OCI-M2 (cell line): Measurements from ENCODE around the gene SVBP.
"Not testable (repeated sequence)": the region's sequence is repeated elsewhere in the genome, so short reads cannot be mapped to it uniquely, and the experiment has no call there.

Experiments
- DNase-seq: peaks from one replicate; lab custom pipeline; 2025; ENCODE audit not compliant: unreplicated experiment; lab: John Stamatoyannopoulos, UW

The SVBP gene, protein sequence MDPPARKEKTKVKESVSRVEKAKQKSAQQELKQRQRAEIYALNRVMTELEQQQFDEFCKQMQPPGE

DNA sequence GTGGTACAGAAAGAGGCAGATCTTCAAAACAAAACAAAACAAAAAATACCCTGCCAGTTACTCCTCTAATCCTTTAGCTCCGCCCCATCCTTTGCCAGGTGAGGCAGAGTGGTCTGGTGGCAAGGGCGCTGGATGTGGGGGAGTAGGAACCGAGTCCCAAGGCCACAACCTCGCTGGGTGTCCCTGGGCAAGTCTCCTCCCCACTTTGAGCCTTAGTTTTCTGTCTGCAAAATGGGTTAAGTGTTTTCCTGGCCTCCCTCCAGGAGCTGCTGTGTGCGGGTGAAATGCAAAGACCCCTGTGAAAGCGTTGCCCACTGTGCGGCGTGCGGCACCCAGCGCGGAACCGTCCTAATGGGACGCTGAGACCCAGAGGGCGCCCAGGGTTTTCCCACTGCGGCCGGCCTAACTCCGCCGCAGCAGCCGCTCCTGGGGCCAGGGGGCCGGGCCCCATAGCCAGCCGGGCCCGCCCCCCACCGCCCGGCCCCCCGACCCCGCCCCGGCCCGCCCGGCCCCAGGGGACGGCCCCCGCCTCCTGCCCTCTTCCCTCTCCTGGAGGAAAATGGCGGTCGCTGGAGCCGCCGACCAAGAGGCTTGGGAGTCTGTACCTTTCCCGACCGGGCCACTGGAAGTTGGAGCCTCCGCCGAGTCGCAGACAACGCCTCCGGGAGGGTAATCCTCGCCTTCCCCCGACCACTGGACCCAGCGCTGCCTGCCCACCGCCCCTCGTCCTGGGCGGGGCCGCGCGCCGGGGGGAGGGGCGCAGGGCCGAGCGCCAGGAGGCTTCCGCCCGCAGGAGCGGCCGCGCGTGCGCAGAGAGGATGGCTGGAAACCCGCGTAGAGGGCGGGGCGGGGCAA, at the start of gene SVBP, which contains the start of gene ERMAP:
TSS of gene SVBP (minus strand) at position 813 of the 855 bp plus-strand sequence. CDS start 853 bp downstream, outside the sequence.
TSS of gene ERMAP (plus strand) at position 538 of the 855 bp plus-strand sequence. CDS start 13,327 bp downstream, outside the sequence.
- DNase-seq = peak; percentile 41

DNA sequence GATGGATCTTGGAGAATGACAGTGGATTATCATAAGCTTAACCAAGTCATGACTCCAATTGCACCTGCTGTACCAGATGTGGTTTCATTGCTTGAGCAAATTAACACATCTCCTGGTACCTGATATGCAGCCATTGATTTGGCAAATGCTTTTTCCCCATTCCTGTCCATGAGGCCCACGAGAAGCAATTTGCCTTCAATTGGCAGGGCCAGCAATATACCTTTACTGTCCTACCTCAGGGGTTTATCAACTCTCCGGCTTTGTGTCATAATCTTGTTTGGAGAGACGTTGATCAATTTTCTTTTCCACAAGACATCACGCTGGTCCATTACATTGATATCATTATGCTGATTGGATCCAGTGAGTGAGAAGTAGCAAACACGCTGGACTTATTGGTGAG, 49.4 kb upstream of the SVBP start:
- DNase-seq = no peak

DNA sequence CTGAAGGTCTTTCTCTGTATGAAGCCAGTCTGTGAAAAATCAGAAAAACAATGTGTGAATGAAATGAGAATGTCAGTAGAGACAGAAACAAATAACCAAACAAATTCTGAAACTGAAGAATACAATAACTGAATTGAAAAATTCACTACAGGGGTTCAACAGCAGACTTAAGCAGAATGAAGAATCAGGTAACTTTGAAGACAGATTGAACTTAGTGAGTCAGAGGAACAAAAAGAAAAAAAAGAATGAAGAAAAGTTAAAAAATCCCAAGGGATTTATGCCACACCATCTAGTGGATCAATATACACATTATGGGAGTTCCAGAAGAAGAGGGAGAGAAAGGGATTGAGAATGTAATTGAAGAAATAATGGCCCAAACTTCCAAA, 43.8 kb upstream of the SVBP start:
- no peak for DNase-seq

DNA sequence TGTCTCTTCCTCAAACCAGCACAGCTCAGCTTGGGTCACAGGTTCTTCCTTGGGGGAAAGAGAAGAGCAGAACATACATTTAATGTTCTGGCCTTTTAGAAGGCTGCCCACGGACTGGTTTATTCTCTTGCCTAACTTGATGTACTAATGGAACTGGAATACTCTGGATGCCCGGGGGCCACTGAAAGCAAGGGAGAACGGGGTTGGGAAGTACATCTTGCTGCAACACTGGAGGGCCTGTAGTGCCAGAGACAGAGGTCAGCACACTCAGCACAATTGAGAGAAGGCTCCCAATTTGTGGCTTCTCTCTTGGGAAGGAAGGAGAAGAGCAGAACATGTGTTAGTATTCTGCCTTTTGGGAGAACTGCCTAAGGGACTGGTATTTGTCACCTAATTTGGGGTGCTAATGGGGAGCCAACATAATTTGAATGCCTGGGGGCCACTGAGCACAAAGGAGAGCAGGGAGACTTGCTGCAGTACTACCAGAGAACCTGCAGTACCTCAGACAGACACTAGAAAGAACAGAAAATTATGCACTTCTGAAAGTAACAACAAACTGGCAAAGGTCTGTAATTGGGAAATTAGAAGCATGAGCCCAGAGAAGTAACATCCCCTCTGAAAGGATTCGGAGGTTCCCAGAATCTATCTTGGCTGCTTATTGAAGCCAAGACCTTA, 43.3 kb upstream of the SVBP start:
- no peak for DNase-seq

DNA sequence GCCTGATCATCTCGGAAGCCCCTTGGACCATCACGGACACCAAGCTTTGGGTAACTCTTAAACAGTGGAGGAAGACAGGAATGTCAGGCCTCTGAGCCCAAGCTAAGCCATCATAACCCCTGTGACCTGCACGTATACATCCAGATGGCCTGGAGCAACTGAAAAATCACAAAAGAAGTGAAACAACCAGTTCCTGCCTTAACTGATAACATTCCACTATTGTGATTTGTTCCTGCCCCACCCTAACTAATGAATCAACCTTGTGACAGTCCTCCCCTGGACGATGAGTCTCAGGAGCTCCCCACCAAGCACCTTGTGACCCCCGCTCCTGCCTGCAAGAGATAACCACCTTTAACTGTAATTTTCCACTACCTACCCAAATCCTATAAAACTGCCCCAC, 42.2 kb upstream of the SVBP start:
- not testable (repeated sequence) for DNase-seq

DNA sequence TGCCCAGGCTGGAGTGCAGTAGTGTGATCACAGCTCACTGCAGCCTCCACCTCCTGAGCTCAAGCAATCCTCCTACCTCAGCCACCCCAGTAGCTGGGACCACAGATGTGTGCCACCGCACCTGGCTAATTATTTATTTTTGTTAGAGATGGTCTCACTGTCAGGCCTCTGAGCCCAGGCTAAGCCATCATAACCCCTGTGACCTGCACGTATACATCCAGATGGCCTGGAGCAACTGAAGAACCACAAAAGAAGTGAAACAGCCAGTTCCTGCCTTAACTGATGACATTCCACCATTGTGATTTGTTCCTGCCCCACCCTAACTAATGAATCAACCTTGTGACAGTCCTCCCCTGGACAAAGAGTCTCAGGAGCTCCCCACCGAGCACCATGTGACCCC, 39.4 kb upstream of the SVBP start:
- not testable (repeated sequence) for DNase-seq

DNA sequence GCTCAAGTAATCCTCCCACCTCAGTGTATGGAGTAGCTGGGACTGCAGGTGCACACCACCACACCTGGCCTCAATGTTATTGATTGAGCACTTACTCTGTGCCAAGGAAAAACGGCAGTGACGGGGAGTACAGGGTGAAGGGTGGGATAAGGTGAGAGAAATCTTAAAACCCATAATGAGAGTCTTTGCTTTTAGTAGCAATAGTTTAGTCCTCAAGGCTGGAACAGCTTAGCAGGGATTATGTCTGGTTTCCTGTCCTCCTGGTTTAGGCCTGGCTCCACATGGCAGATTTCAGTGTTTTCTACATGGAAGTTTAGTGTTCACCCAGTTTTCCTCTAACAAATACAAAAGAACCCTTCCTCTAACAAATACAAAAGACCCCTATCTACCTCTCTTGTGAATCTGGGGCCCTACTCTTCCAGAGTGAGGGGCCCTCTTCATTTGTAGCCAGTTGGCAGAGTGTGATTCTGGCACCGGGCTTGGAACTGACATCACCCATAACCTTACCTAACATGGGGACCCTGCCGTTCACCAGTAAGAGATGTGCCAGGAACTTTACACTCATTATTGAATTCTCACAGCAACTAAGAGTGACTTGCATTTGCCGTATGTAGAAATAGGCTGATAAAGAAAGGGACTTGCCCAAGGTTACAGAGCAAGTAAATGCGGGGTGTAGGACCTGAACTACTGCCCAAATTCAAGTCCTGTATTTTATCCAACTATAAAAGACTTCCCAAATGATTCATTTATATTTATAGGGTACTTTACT, 36.1 kb upstream of the SVBP start:
- no peak for DNase-seq

DNA sequence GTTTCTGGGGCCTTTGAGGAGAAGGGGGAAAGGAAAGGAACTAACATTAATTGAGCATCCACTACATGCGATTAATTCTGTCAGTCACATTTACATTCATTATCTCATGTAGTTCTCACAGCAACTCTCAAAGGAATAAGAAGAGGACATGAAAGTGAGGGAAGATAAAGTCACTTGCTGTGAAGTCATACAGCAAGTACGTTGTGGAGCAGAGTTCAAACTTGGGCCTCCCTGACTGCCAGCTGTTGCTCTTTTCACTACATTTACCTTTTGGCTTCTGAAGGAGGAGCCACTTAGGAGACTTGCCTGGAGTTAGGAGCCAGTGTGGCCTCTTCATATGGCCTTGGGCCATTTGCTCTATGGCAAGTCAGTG, 35.4 kb upstream of the SVBP start:
- no peak for DNase-seq

DNA sequence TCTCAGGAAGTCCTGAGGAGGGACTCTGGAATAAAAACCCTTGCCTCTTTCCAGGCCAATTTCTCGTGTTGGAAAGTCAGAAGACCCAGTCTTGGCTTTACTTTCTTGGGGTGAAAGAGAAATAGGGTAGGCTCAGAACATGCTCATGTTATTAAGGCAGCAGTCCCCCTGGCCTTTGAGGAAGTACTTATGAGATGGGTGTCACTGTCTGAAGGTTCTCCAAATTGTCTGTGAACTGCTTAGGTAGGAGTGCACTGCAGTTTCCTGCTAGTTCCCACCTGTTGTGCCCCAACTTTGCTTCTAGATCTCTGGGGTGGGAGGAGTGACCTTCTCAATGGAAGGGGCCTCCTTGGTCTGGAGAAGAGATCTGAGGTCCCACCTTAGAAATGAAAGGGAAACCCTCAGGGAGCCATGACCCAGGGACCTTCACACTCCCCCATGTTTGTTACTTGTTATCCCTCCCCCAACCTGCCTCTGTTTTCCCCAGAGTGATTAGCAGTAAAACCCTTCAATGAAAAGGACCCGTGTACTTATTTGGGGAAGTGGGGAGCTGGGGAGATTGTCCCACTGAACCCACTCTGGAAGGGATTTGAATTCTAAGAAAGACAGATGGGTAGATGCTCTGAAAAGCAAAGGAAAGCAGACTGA, 34.9 kb upstream of the SVBP start:
- DNase-seq = no peak

DNA sequence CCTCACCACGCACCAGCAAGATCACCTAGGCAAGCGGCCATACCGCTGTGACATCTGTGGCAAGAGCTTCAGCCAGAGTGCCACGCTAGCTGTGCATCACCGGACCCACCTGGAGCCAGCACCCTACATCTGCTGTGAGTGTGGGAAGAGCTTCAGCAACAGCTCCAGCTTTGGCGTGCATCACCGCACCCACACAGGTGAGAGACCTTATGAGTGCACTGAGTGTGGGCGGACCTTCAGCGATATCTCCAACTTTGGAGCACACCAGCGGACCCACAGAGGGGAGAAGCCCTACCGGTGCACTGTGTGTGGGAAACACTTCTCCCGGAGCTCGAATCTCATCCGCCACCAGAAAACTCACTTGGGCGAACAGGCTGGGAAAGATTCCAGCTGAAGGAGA, 34.2 kb upstream of the SVBP start:
- no peak for DNase-seq

DNA sequence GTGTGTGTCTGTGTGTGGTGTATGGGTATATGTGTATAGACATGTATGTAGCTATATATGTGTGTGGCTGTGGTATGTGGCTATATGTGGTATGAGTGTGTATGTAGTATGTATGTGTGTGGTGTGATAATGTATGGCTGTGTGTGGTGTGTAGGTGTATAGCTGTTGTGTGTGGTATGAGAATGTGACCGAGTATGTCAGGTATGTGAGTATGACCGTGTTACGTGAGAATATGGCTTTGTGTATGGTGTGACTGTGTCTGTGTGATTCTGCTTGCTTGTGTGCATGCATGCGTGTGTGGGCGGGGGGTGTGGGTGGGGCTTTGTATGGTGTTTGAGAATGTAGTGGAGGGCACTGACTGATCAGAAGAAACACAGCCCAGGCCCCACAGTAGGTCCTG, 32.7 kb upstream of the SVBP start:
- DNase-seq = no peak

DNA sequence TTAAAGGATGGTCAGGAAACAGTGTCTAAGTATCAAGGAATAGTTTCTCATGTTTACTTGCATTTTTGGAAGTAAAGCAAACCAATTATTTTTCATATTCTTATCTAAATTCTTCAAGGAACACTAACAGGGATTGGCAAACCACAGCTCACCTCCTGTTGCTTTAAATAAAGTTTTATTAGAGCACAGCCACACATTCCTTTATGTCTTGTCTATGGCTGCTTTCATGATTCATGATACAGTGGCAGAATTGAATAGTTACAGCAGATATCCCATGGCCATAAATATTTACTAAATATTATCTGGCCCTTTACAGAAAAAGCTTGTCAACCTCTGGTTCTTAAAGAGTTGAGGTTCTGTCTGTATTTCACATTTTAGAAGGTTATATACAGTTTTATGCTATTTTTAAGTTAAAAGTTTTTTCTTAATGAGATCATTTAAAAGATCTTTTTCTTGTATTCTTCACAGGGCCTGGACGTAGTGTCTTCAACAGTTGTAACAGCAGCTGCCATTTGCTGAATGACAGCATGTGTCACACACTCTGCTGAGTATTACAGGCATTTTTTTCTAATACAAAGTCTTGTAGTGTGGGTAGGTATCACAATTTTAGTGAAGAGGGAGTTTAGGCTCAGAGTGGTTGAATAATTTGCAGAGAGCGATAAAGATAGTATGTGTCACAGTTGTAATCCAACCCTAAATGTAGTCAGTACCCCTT, 31.8 kb upstream of the SVBP start:
- no peak for DNase-seq

DNA sequence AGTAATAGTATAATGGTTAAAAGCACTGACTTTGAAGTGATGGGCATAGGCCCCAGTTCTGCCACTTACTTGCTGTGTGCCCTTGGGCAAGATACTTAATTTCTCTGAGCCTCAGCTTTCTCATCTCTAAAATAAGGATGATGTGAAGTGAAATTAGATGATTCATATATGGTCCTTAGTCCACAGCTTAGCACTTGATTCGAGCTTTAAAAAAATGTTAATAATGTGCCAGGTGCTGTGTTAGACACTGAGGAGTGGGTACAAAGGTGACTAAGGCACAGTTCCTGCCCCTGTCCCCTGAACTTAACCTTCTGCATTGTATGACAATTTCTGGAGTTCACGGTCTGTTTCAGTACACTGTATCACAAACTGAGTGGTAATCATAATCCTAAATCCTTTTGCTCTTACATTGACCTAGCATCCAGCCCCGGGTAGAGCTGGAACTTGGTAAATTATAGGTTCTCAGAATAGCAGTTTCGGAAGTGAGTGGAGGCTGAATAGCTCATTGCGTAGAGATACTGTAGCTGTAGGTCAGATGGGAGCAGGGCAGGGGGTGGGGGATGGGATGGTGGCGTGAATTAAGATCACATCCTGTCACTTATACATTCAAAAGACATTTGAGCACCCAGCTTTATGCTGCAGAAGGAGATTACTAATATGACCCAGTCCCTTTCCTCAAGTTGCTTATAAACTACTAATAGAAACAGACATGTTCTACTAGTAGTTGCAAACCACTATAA, 30.7 kb upstream of the SVBP start:
- no peak for DNase-seq

DNA sequence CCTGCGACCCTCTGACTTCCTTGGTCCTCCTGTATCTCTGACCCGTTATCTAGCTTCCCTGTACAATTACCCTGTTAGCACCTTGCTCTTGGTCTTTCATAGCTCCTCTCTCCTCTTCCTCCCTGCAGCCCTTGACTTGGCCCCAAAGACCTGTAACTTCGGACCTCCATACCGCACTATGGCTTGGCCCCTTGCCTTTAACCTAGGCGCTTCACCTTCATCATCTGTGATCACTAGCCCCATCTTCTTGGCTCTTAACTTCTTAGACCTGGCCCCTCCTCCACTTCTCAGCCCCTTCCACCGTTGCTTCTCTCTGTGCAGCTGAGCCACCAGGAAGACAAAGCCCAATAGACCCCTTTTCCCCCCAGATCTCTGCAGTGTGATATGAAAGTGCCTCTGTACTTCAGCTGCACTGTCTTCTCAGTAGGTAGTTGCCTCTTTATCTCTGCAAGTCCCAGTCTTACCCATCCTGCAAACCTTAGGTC, 30.0 kb upstream of the SVBP start:
- no peak for DNase-seq

DNA sequence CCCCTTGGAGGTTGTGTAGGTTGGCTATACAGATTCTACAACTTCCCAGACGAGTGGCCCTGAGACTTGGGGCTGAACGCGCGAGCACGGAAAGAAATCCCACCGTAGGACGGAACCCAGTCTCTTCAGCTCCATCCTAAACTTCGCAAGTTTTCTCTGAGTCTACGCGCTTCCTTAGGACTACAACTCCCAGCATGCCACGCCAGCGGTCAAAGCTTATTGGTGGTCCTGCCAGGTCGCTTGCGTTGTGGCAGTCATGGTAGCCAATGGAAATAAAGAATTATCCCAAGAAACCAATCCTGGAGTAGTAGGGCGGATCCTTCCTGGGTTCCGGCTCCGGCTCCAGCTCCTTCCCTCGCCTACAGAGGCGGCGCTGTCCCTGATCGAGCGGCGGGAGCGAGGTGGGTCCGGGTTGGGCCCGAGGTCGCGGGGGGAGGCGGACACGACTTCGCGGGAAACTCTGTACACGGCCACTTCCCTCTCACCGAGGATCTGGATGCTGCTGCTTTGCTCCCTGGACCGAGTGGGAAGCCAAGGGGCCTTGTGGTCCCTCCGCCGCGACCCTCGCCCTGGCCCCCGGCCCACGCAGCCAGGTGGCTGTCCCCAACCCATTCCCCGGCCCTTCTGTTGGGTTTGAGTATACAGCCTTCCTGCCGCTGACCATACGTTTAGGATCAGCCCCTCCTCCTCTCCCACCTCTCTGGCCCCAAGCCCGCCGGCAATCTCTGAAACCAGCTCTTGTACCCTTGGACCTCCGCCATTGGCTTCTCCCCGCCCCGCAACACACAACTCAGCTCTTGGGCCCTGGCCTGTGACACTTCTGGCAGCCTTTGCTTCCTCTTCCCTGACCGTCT, 29.3 kb upstream of the SVBP start, which contains the start of gene ZNF691:
TSS of gene ZNF691 (plus strand) at position 357 of the 854 bp plus-strand sequence. CDS start 3,046 bp downstream, outside the sequence.
- peak; percentile 91 for DNase-seq

DNA sequence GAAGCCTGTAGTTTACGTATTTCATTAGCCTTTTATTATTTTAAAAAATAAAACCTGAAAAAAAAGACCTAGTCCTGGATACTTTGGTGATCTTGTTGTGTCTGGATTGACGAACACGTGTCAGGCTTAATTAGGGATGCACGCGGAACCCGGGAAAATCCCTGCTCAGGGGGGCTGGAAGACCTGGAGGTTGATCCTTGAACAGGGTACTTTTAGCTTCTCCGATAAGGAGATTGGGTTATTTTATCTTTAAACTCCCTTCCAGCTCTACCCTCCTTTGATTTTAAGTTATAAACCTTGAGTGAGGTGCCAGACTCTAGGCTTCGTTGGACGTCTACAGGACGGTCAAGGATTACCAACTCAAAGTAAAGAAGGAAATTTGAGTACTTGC, 28.7 kb upstream of the SVBP start:
- no peak for DNase-seq

DNA sequence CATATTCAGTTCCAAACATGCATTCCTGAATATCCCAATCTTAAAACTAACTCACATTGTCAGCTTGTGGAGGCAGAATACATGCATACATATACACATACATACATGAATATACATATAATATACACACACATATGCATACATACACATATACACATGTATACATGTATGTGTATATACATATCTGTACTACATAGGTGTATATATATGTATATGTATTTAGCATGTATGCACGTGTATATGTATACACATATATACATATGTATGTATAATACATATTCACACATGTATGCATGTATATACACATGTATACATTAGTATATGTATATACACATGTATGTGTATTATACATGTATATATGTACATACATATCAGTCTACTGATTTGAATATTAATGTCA, 28.0 kb upstream of the SVBP start:
- no peak for DNase-seq

DNA sequence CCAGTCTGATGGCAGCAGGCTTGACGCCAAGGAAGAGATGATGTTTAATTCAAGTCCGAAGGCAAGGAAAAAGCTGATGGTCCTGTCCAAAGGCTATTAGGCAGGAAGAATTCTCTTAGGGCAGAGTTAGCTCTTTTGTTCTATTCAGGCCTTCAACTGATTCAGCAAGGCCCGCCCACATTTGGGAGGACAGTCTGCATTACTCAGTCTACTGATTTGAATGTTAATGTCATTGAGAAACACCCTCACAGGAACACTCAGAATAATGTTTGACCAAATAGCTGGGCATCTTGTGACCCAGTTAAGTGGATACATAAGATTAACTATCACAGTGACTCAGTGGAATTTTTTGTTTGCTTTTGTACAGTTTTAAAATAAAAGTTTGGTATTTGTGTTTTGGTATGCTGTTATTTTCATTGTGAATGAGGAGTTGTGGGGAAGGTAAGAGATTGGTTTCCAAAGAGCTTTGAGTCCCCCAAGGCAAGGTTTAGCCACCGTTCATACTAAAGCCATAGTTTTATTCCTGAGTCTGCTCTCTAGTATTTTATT, 27.5 kb upstream of the SVBP start:
- no peak for DNase-seq
